Right atrium auricular region (tissue), 2 donors: Measurements from ENCODE around the gene OR1S1. TPM values are rescaled to one million over a fixed set of nuclear protein-coding genes. Genes with fewer than 3 reads are reported as not detected.
"Not testable (repeated sequence)": the region's sequence is repeated elsewhere in the genome, so short reads cannot be mapped to it uniquely, and the experiment has no call there.

Experiments
- DNase-seq: peaks from one replicate; pipeline ENCODE4 v3.0.0-alpha.2; 2019; ENCODE audit warnings: low spot score
- H3K27ac ChIP-seq, 2 donors: fragments of 200-600 bp; sonication (generic); 1 replicate in 1 of 2; 2 replicates in 1 of 2; pipeline ENCODE4 v1.5.1; 2016 to 2019
- H3K27me3 ChIP-seq, 2 donors: fragments of 200-600 bp; sonication (generic); one replicate each; pipeline versions ENCODE4 v1.5.1 to v1.6.0; 2017 to 2019
- H3K36me3 ChIP-seq: fragments of 200-600 bp; sonication (generic); one replicate; pipeline ENCODE4 v1.5.1; 2016
- H3K4me1 ChIP-seq, 2 donors: fragments of 200-600 bp; sonication (generic); one replicate each; pipeline versions ENCODE4 v1.5.1 to v1.6.0; 2017 to 2019
- H3K4me3 ChIP-seq, 2 donors: fragments of 200-600 bp; sonication (generic); 1 replicate in 1 of 2; 2 replicates in 1 of 2; pipeline ENCODE4 v1.5.1; 2017 to 2019; ENCODE audit warnings: mild to moderate bottlenecking in 1 of 2, moderate library complexity in 1 of 2
- H3K9me3 ChIP-seq, 2 donors: fragments of 200-600 bp; sonication (generic); one replicate each; pipeline ENCODE4 v1.5.1; 2019
- CTCF ChIP-seq, 2 donors: fragments of 200-600 bp; sonication (generic); IDR thresholded peaks; one replicate each; pipeline ENCODE4 v1.5.1; 2019; ENCODE audit warnings: antibody characterized with exemption in 2 of 2
- total RNA-seq, 2 donors: library from RNA; depleted of rRNA; stranded (reverse); fragments of >200 nt; gene quantifications; one replicate each; pipeline ENCODE4 v1.1.0, GENCODE V29; 2016

Gene OR1S1
- total RNA-seq = not detected

GRCh38 chr11:58212420-58212819 lies at the start of gene OR1S1:
Gene OR1S1, plus strand, starts transcription at chr11:58212720.
- not testable (repeated sequence) for H3K4me1 ChIP-seq, H3K9me3 ChIP-seq, H3K36me3 ChIP-seq, DNase-seq, H3K4me3 ChIP-seq, H3K27me3 ChIP-seq, H3K27ac ChIP-seq

- no peak overlapping the region for H3K4me3 ChIP-seq
- H3K27ac ChIP-seq = no peak overlapping the region
- DNase-seq = no peak
- H3K4me1 ChIP-seq = no peaks in the 10 kb centered on the region
- H3K27me3 ChIP-seq = no peaks in the 10 kb centered on the region
- TF ChIP-seq CTCF (IDR thresholded peaks at IDR 0.05) = no peak
- peaks cover 0 to 3% of the 10 kb centered on the region in 2 donors for H3K9me3 ChIP-seq
- H3K36me3 ChIP-seq = no peaks in the 10 kb centered on the region
Observed at GRCh38 chr11:58164389-58164788, 48.1 kb upstream of the OR1S1 start.

DNA sequence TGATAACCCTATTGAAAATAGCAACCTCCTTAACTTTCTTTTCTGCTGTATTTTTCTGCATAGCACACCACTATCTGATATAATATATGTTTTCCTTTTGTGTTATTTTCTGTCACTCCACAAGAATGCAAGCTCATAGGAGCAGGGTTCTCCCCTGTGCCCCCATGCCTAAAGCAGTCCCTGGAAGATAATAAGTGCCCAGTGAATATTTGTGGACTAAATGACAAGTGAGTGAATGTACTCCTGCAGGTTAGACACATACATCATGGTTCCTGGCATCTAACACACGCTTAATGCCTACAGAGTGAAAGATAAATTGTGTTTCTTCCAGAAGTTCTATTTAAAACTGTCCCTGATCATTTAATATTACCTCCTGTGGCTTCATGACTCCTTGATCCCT lies 47.5 kb upstream of the OR1S1 start:
- no peak for TF ChIP-seq CTCF (IDR thresholded peaks at IDR 0.05)

DNA sequence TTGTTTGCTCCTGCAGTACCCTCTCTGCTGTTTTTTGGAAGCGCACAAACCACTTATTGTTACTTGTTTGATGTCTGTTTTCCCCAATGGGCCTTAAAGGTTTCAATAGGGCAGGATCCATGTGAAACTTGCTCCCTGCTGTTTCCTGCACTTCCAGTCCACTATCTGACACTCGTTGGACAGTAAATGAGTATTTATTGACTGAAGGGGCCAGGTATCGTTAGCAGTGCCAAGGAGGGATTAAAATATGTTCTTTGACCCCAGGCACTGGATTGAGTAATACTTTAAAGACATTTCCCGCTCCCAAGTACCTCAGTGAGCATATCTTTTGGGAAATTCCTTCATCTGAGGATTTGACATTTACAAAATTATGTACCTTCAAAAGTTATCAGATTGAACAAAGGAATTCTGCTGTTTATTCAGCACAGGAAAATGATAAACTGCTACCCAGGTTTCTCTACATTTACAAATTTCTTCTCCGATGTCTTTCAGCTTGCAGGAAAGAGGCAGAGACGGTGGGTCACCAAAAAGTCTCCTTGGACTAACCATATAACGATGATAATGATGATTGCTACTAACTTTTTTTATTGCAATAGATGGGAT lies 46.9 kb upstream of the OR1S1 start:
- Histone ChIP-seq H3K27me3 (no peaks in the 10 kb centered on the region), H3K36me3 (no peaks in the 10 kb centered on the region), H3K27ac (no peak overlapping the region), H3K9me3 (no peaks in the 10 kb centered on the region), H3K4me3 (no peak overlapping the region), H3K4me1 (no peaks in the 10 kb centered on the region)
- no peak for DNase-seq
- no peak for TF ChIP-seq CTCF (IDR thresholded peaks at IDR 0.05)

More for the DNA sequence above, 47.5 kb upstream of the OR1S1 start:
- H3K4me3 ChIP-seq = no peak overlapping the region
- peaks cover 0 to under 1% of the 10 kb centered on the region in 2 donors for H3K9me3 ChIP-seq
- no peak for DNase-seq
- no peaks in the 10 kb centered on the region for H3K4me1 ChIP-seq
- H3K36me3 ChIP-seq = no peaks in the 10 kb centered on the region
- H3K27me3 ChIP-seq = no peaks in the 10 kb centered on the region
- H3K27ac ChIP-seq = no peak overlapping the region

DNA sequence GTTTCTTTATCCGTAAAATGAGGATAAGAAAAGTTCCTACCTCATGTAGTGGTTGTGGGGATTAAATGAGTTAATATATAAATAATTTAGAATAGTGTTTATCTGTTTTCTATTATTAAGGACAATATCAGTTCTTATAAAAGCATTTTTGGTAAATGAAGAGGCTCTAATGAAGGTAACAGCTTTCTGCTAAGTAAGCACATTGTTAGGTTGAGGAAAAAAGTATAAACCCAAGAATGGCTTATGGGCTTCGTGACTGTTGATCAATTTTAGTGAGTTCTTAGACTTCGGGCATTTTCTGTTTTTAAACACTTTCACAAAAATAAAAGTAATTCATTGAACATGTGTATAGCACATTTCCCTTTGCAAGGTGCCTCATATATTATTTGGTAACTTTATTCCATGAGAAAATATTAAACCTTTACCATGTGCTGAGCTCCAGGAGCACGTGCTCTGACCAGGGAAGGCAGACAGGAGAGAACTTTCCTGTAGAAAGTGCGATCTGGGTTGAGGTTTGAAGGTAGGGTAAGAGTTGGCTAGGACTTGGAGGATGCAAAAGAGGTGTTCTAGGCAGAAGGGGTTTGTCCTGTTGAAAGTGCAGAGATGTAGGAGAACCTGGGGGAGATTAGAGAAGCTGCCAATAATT lies 35.0 kb upstream of the OR1S1 start:
- Histone ChIP-seq H3K36me3 (no peaks in the 10 kb centered on the region), H3K27ac (no peak overlapping the region), H3K9me3 (no peaks in the 10 kb centered on the region), H3K4me1 (no peaks in the 10 kb centered on the region), H3K27me3 (no peaks in the 10 kb centered on the region), H3K4me3 (no peak overlapping the region)
- TF ChIP-seq CTCF (IDR thresholded peaks at IDR 0.05) = no peak
- DNase-seq = no peak

DNA sequence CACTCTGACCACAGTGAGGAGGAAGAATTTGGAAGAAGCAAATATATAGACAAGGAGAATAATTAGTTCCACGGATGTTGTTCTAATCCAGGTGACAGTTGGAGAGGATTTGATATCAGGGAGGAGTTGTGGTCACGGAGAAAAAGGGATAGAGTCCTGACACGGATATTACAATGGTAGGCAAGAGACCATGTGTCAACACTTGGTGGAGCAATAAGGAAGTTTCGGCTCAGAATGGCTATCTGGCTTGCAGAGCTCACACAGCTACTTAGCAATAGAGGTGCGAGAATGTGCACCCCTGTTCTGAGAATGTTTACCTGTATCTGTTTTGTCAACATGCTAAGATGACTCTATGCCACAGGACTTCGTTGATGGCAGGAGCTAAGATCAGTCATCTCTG lies 34.1 kb upstream of the OR1S1 start:
- Histone ChIP-seq H3K4me3 (no peak overlapping the region), H3K27ac (no peak overlapping the region), H3K36me3 (no peaks in the 10 kb centered on the region), H3K9me3 (no peaks in the 10 kb centered on the region), H3K27me3 (no peaks in the 10 kb centered on the region), H3K4me1 (no peaks in the 10 kb centered on the region)
- TF ChIP-seq CTCF (IDR thresholded peaks at IDR 0.05) = no peak
- no peak for DNase-seq
